Adrenal gland (tissue), 12 donors: ENCODE results near the gene SYT2. TPM values are rescaled to one million over a fixed set of nuclear protein-coding genes. Genes with fewer than 3 reads are reported as not detected.

ENCODE experiments used
- DNase-seq, 7 donors: peaks; one replicate each; pipeline ENCODE4 v3.0.0-alpha.2; 2019 to 2020
- H3K27ac ChIP-seq, 5 donors: fragments of 200-600 bp; sonication (generic) in 4 of 5; 1 replicate in 3 of 5; 2 replicates in 2 of 5; pipeline versions ENCODE4 v1.5.1 to v1.8.0; 2016 to 2020; ENCODE audit warnings: mild to moderate bottlenecking in 1 of 5
- H3K27me3 ChIP-seq: fragments of 200-600 bp; 2 replicates; pipeline ENCODE4 v1.8.0; 2021
- H3K36me3 ChIP-seq, 2 donors: fragments of 200-600 bp; replicated peaks in 1 of 2; 1 replicate in 1 of 2; 2 replicates in 1 of 2; pipeline versions ENCODE4 v1.5.1 to v1.8.0; 2018 to 2022
- H3K4me1 ChIP-seq, 2 donors: fragments of 200-600 bp; replicated peaks in 1 of 2; 1 replicate in 1 of 2; 2 replicates in 1 of 2; pipeline versions ENCODE4 v1.5.1 to v1.8.0; 2018 to 2021
- H3K4me3 ChIP-seq, 4 donors: fragments of 200-600 bp; sonication (generic) in 3 of 4; one replicate each; pipeline ENCODE4 v1.5.1; 2016 to 2018
- H3K9me3 ChIP-seq, 3 donors: fragments of 200-600 bp; sonication (generic) in 1 of 3; replicated peaks in 1 of 3; 1 replicate in 2 of 3; 2 replicates in 1 of 3; pipeline versions ENCODE4 v1.5.1 to v1.8.0; 2016 to 2021
- POLR2A ChIP-seq, 2 donors: fragments of 450-650 bp; IDR thresholded peaks; one replicate each; pipeline ENCODE4 v1.6.1; 2017; ENCODE audit warnings: antibody characterized with exemption in 2 of 2, mild to moderate bottlenecking in 2 of 2, moderate library complexity in 1 of 2
- WGBS, 4 donors: extraction: QIAGEN DNeasy Blood & Tissue Kit in 2 of 4; methylation state at CpG; one replicate each; pipeline versions ENCODE4 v1.1.5 to v1.1.7; 2013 to 2017; 5-methylcytosine and 5-hydroxymethylcytosine counted together
- intact Hi-C, 2 donors: fragments of 100-400 bp; cut with DNase I; formaldehyde crosslinking; loops; one replicate each; pipeline versions ENCODE4 v1.14.1 to v1.15.0; 2022 to 2023
- polyA plus RNA-seq, 3 donors: library from polyadenylated mRNA; stranded (reverse); fragments of 200-250 nt in 2 of 3; fragments of 350-450 nt in 1 of 3; fragmentation: Illumina TruSeq in 1 of 3; extraction: RNeasy Lipid Tissue Mini Kit (QIAGEN cat#74804) in 1 of 3; gene quantifications; one replicate each; pipeline ENCODE4 v1.2.3, GENCODE V29; 2013 to 2014
- total RNA-seq, 9 donors: library from RNA; depleted of rRNA in 4 of 9; stranded (reverse); fragments of >200 nt in 4 of 9; fragments of 120-200 nt in 1 of 9; fragmentation: NEBNext Ultra II Directional in 1 of 9; extraction: Animal tissue kit (Norgen Biotek cat#: 25700) in 1 of 9; gene quantifications; one replicate each; pipeline versions ENCODE4 v1.1.0 to v1.2.4, GENCODE V29; 2013 to 2023
- TF ChIP-seq, protein P1 (sequence below), 6 experiments: fragments of 450-650 bp in 4 of 6; fragments of 200-600 bp in 2 of 6; sonication (generic) in 1 of 6; IDR thresholded peaks; 1 replicate in 5 of 6; 2 replicates in 1 of 6; pipeline versions ENCODE4 v1.5.1 to v1.8.0; 2016 to 2021; ENCODE audit warnings: antibody characterized with exemption in 6 of 6, mild to moderate bottlenecking in 2 of 6, moderate library complexity in 1 of 6
- donor health status: healthy with polysubstance abuse.
- donor health status: Bipolar disorder and iron deficiency.
- donor health status: DM: yes; HTN: yes; CAD: no.
- donor health status: DM: no; HTN: no; CAD: no.
- donor health status: DM: no; HTN: no; CAD: no.
- donor health status: DM: yes; HTN: yes; CAD: no.

The SYT2 gene
- total and polyA plus RNA-seq, 12 donors = 0.08 to 3.8 (median 0.44) TPM; not detected in 3

DNA sequence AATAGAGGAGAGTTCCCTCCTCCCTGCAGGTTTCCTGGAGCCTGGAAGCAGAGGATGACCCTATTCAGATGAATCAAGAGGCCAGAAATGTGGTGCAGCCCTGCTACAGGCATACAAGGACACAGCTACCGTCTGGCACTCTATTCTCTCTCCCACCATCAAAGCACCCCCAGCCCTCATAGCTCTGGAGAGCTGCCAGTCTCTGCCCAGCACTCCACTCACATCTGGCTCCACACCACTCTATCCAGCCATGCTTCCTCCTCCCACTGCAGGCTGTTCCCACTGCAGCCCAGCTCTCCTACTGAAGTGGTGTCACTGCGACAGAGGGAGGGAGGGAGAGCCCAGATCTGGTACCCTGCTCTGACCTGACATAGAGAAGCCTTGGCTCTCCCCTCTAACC, 18.4 kb downstream of the SYT2 start:
- 27 to 70% (median 41%) methylated on average over 2 of the region's 2 CpGs for WGBS, 4 donors
- H3K27me3 ChIP-seq = peaks cover 9% of the 10 kb centered on the region
- H3K4me3 ChIP-seq = no peak overlapping the region
- H3K4me1 ChIP-seq = no peaks in the 10 kb centered on the region
- no peak for DNase-seq
- intact Hi-C loops = no loop called here
- TF ChIP-seq, protein P1, sequence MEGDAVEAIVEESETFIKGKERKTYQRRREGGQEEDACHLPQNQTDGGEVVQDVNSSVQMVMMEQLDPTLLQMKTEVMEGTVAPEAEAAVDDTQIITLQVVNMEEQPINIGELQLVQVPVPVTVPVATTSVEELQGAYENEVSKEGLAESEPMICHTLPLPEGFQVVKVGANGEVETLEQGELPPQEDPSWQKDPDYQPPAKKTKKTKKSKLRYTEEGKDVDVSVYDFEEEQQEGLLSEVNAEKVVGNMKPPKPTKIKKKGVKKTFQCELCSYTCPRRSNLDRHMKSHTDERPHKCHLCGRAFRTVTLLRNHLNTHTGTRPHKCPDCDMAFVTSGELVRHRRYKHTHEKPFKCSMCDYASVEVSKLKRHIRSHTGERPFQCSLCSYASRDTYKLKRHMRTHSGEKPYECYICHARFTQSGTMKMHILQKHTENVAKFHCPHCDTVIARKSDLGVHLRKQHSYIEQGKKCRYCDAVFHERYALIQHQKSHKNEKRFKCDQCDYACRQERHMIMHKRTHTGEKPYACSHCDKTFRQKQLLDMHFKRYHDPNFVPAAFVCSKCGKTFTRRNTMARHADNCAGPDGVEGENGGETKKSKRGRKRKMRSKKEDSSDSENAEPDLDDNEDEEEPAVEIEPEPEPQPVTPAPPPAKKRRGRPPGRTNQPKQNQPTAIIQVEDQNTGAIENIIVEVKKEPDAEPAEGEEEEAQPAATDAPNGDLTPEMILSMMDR (IDR thresholded peaks at IDR 0.05) = no peak
- no peak for TF ChIP-seq POLR2A (IDR thresholded peaks at IDR 0.05)
- H3K27ac ChIP-seq = no peak overlapping the region
- H3K9me3 ChIP-seq = no peaks in the 10 kb centered on the region
- no peaks in the 10 kb centered on the region for H3K36me3 ChIP-seq

DNA sequence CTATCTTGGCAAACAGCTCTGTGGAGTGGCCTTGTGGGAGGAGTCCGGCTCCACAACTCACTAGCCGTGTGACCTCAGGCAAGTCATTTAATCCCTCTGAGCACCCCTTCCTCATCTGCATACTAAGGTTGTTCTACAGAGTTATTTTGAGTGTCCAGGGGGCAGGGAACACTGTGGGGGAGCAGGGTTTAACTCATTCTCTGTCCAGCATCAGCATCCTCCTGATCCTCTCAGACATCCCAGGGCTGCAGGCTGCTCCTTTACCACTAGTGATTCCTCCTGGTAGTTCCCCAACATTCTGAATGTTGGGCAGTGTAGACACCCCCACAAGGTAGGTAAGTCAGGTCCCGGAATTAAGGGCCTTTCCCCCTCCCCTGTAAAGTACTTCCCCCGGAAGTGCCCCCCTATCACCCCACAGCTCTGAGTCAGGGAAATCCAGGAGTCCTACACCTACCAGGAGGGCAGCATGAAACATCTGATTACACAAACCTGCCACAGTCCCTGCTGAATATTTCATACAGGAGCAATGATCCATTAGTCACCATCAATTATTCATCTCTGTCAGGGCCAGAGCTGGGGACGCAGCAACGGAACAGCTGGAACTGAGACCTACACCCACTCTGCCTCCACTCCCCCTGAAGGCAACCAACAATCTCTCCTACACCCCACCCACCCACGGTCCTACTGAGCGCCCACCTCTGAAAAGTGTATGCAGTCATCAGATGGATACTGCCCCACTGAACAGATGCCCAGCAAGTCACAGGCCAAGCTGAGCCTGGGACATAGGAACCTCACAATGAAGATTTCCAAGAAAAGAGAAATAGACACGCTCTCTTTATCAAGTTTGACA, 20.5 kb downstream of the SYT2 start:
- no peaks in the 10 kb centered on the region for H3K36me3 ChIP-seq
- H3K27me3 ChIP-seq = peaks cover 4% of the 10 kb centered on the region
- no peak overlapping the region for H3K27ac ChIP-seq
- no peaks in the 10 kb centered on the region for H3K4me1 ChIP-seq
- no peaks in the 10 kb centered on the region for H3K9me3 ChIP-seq
- intact Hi-C loops = no loop called here
- WGBS, 4 donors = 51 to 60% (median 59%) methylated on average over 7 to 9 of the region's 9 CpGs
- DNase-seq = no peak
- no peak overlapping the region for H3K4me3 ChIP-seq
- TF ChIP-seq, protein P1 (IDR thresholded peaks at IDR 0.05) = no peak
- no peak for TF ChIP-seq POLR2A (IDR thresholded peaks at IDR 0.05)

DNA sequence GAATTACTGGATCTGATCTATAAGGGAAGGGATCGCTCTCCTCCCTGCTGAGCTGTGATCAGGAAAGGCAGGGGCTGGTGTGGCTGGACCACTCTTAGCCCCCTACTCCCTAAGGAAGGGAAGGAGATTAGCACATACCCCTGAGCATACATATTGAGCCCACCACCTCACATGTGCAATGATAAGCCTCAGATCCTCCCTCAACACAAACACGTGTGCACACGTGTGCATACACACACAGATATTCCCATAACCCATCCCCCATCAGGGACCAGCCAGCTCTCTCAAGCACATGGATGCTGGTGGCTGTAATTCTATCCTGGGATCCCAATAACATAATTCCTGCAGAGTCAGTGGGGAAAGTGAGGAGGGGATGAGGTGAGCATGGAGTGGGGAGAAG, 21.2 kb downstream of the SYT2 start:
- TF ChIP-seq, protein P1 (IDR thresholded peaks at IDR 0.05) = no peak
- no peak for TF ChIP-seq POLR2A (IDR thresholded peaks at IDR 0.05)

DNA sequence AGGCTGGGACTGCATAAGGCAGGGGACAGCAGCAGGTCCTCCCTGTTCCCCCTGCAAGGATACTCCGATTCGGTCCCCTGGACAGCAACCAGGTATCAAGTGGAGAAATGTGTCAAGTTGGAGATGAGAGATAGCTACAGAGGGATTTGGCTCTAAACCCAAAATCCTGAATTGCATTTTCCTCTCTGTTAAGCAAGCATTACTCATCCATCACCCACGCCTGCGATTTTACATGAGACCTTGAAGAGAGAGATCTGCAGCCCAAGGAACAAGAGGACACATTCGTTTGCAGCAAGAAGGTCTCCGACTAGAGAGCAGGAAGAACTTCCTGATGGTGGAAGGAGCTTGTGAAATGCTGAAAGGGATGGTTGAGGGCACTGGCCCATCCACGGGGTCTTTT, 21.9 kb downstream of the SYT2 start:
- no peak for TF ChIP-seq POLR2A (IDR thresholded peaks at IDR 0.05)
- TF ChIP-seq, protein P1 (IDR thresholded peaks at IDR 0.05) = no peak
- no peak overlapping the region for H3K27ac ChIP-seq
- no peak for DNase-seq
- no peak overlapping the region for H3K4me3 ChIP-seq
- no peaks in the 10 kb centered on the region for H3K4me1 ChIP-seq
- H3K27me3 ChIP-seq = peaks cover 4% of the 10 kb centered on the region
- H3K36me3 ChIP-seq = no peaks in the 10 kb centered on the region
- intact Hi-C loops = no loop called here
- 55 to 60% (median 58%) methylated on average over 7 of the region's 7 CpGs for WGBS, 4 donors
- no peaks in the 10 kb centered on the region for H3K9me3 ChIP-seq

More for the DNA sequence above, 21.2 kb downstream of the SYT2 start:
- intact Hi-C loops = no loop called here
- Histone ChIP-seq H3K36me3 (no peaks in the 10 kb centered on the region), H3K9me3 (no peaks in the 10 kb centered on the region), H3K4me1 (no peaks in the 10 kb centered on the region), H3K4me3 (no peak overlapping the region), H3K27me3 (peaks cover 4% of the 10 kb centered on the region), H3K27ac (no peak overlapping the region)
- no peak for DNase-seq
- 65 to 75% (median 71%) methylated on average over 3 of the region's 3 CpGs for WGBS, 4 donors
